GM18502 (cell line): ENCODE data around the gene IMMP2L.
A peak's percentile ranks its signal among the peaks of the same experiment; 100 is the strongest.

Experiments
- ATAC-seq: cut with Tn5 transposase; IDR thresholded peaks from one replicate; pipeline ENCODE4 v1.9.1; 2021; ENCODE audit warnings: mild to moderate bottlenecking; ENCODE audit not compliant: unreplicated experiment, poor library complexity

IMMP2L gene

GRCh38 chr7:111184987-111185386 lies 377.3 kb downstream of the IMMP2L start:
- no peak for ATAC-seq

DNA sequence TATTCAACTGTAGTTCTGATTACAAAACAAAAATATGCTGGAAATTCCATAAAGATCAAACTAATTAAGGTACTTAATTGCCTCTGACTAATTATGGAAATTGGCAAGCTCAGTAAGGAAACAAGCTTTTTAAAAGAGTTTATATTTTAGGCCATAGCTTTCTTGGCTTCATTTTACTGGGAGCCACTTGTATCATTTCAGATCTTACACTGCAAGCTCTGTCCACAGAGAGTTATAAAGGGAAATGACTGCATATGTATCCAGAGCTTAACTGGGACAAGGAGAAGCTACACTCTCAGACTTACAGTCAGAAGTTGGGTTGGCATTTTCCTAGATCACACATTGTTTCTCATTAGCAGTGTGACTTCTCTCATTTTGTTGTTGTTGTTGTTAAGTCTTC lies 379.0 kb downstream of the IMMP2L start:
- ATAC-seq, result no peak

GRCh38 chr7:111180338-111180737 lies 382.0 kb downstream of the IMMP2L start:
- ATAC-seq, result no peak

- ATAC-seq, result no peak
These were observed 386.3 kb downstream of the IMMP2L start for GRCh38 chr7:111175908-111176441.

DNA sequence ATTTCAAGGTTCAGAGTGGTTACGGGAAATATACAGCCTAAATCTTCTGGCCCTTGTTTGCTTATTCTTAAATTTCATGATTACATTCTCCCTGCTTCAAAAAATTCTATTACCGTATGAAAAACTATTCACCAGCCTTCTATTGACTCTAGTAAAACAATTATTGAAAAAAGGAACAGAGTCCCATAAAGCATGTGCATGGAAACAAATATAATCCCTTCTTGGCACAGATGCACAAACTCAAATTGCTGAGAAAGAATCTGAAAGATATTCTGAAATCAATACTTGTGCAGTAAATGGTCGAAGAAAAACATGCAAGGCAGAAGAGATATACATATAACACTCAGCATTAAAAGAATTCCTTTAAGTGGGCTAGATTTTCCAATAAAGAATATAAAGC lies 387.8 kb downstream of the IMMP2L start:
- no peak for ATAC-seq

DNA sequence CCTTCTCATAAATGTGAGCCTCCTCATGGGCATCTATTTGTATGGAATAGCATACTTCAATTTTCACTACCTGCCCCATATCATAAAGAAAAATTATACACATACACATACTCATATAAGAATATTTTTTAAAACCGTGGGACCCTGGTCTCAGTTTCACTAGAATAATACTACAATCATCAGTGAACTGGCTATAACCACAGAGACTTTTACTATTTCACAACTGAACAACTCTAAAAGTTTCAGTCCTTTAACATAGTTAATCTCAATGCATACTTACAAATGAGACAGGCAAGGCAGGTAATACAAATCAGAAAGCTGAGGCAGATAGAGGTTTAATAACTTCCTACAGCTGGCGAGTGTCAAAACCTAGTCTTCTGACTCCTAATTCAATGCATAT lies 388.3 kb downstream of the IMMP2L start:
- ATAC-seq, result no peak

- no peak for ATAC-seq
These were observed 388.8 kb downstream of the IMMP2L start for GRCh38 chr7:111173528-111173927.

GRCh38 chr7:111172564-111173257 lies 389.6 kb downstream of the IMMP2L start:
- ATAC-seq, result no peak

GRCh38 chr7:111168182-111168581 lies 394.1 kb downstream of the IMMP2L start:
- ATAC-seq, result no peak

- no peak for ATAC-seq
These were observed 397.9 kb downstream of the IMMP2L start for GRCh38 chr7:111164442-111164841.

GRCh38 chr7:111162692-111163091 lies 399.6 kb downstream of the IMMP2L start:
- no peak for ATAC-seq

DNA sequence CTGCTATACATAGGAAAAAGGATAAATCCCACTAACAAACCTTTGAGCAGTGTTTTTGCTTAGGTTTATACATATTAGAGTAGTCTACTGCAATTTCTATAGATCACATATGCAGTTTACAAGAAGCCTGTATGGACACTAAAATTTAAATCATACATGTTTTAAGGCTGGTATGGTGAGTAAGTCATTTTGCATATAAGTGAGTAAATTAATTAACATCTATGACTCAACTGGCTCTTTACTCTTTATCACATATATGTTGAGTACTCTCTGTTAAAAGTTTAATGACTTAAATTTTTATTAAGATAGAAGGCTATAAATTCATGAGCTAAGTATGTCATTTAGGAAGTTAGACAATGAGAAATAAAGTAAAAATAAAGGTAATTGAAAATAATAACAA lies 402.0 kb downstream of the IMMP2L start:
- no peak for ATAC-seq

DNA sequence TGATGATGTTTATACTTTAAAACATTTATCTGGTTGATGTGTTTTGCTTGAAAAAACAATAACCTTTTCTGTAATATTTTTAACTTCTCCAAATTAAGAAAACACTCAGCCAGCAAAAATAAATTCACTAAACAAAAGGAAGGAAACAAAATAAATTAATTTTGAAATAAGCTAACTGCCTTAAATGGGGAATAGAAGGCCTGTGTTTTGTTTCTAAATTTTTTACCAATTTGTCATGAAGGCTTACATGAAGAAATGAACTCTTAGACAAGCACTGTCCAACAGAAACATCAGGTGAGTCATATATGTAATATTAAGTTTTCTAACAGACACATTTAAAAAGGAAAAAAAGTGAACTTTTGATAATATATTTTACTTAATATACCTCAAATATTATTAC lies 402.9 kb downstream of the IMMP2L start:
- no peak for ATAC-seq

DNA sequence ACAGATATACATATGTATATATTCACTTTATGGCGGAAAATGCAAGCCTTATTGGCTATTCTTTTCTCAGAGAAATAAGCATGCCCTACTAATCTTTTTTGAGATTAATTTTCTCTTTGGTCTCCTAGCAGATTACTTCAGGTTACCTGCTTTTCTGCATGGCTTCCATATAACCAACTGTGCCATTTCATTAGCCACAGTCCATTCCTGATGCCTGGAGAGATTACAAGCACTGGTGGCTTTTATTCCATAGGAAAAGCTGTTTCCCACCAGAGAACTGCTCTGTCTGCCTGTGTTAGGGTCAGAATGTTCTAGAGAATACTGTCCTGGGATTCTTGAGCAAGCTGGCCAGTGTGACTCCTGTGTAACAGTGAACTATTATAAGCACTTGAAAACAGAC lies 411.6 kb downstream of the IMMP2L start:
- no peak for ATAC-seq

GRCh38 chr7:111147708-111148533 lies 414.4 kb downstream of the IMMP2L start:
- ATAC-seq, result no peak

DNA sequence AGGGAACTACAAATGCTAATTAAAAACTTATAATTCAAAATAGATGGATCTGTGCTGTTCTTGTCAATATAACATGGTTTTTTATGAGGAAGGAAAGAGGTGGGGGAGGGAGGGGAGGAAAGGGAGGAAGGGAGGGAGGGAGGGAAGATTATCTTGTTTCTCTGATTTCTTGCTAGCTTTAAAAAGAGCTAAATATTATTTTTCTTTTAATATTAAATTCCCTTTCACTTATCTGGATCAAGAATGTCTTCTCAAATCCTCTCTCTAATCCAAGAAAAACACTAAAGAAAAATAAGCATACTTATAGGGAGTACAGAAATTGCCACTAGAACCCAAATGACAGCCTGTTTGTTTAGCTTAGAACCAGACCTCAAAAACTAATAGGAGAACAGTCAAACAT lies 416.2 kb downstream of the IMMP2L start:
- no peak for ATAC-seq

DNA sequence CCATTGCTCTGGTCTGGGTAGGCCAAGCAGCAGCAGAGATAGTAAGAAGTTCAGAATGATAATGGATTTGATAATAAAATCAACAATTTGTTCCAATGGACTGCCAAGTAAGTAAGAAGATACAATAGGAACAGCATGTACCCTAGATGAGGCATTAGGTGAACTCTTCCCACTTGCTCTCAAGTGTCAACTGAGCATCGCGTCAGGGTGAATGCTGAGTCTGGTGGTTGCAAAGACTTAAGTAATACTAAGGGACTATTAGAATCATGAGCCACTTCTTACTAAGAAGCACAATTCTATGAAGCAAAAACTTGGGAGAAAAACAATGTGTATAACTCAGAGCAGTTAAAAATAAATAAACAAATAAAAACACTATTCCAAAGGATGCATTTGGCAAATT lies 416.8 kb downstream of the IMMP2L start:
- ATAC-seq, result no peak

DNA sequence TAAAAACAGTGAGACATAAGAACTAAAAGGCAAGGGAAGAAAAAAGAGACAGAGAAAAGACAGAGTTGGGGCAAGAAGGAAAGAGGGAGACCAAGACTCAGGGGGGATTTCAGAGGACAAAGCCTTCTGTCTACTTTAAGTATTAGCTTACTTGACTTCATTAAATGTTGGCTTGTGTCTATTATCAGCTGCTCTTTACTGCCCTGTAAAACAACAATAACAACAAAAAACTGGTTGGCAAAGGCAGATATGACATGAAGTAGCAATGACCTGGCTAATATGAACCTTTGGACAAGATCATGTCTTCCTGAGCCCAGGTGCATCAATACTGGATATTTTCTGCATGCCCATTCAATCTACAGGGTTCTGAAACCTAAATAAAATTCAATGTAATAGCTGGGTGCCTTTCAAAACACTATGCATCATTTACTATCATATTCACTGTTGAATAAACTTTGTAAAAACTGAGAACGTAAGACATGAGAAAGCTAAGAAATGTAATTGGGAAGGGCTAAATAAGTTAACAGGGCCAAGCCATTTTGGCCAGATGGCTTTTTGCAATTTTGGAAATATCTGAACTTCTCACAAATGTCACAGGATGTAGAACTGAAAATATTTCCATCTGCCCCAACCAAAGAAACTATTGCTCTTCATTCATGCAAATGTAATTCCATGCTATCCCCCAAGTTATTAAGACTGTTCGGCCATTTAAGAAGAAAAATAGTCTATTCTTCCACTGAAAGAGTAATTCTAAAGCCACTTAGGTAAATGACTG lies 422.0 kb downstream of the IMMP2L start:
- ATAC-seq, result no peak

DNA sequence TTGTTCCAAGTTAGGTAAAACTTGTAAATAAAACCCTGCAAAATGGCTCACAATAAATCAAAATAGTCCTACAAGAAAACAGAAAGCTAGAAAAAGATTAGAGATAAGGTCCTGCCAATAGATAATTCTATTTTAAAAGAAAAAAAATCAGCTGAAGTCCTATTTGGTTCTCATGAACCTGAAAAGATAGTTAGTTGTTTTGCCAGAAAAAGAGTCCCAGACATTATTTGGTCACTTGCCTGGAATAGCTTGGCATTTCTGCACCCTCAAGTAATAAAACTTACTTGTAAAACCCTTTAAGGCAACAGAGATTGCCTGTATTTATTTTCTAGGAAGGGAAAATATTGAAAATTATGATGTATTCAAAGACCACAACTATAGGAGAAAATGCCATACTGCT lies 423.7 kb downstream of the IMMP2L start:
- ATAC-seq, result no peak

DNA sequence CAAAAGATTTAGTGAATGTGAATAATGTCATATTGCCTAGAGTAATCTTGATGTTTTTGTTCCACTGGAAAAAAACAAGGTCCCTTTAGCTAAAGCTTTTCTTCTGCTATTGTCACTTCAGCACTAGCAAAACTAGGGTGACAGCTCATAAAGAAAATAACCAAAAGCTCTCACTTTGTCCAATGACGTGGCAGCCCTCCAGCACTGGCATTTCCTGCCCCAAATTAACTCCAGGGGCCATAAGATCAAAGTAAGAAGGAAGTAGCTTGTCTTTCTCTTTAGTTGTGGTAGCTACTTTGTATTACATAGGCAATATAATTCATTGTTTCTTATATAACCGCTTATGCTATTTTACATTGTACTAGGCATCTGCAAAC lies 424.1 kb downstream of the IMMP2L start:
- peak; percentile 98 for ATAC-seq
